ENCODE measurements around the gene BUD23.
"Not testable (repeated sequence)": the region's sequence is repeated elsewhere in the genome, so short reads cannot be mapped to it uniquely, and the experiment has no call there.

The BUD23 gene

GRCh38 chr7:73702665-73703064 lies 19.3 kb downstream of the BUD23 start:
- no peak for DNase-seq

DNA sequence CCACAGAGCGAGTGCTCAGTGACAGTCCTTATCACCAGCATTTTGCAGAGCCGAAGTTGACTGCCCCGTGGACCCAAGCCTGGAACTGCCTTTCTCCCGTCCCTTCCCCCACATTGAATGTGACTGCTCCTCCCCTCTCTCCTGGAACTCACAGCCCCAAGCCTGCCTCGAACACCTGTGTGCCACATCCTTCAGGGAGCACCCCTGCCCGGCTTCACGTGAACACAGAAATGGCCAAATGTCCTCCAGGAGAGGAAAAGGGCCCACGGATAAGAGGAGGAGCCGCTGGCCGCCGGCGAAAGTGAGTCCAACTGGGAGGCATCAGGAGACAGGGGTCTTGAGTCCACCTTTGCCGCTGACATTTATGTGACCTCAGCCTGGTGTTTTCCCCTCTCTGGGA lies 19.8 kb downstream of the BUD23 start:
- no peak for DNase-seq

- peak; percentile 46 for DNase-seq
These were observed 20.6 kb downstream of the BUD23 start for GRCh38 chr7:73703757-73704639.

DNA sequence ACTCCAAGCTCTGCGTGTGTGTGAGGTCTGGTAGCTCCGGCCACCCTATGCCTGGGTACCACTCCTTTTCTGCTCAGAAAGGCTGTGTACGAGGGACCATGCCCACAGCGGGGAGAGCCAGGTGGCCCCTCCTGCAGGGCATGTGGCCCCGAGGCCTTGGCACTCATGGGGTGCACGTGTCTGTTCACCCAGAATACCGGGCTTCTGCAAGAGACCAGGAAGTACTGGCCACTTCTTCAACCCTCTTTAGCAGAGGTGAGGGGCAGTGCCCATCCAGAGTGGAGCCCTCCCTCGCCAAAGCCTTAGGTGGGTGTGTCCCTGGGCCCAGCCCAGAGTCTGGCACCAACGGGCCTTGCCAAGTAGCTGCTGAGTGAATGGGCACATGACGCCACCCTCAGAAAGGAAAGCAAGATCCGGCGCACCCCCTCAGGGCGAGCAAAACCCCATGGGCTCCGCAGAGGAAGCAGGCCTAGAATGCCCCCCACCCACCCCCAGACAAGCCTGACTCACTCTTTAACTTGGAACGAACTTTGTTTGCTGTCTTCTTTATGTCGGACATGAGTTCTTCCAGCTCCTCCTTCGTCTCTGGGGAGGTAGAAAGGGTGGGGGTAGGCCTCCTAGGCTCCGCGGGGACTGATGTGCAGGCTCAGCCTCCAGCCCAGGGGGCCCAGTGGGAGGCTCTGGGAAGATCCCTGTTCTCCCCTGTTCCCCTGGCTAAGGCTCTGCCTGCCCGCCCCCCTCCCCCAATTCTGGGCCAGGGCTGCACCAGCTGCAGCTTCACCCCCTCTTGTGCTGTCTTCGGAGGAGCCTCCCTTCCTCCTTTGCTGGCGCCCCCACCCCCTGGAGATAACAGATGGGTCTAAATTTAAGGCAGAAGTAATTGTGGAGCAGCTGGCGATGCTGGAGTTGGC lies 21.5 kb downstream of the BUD23 start:
- no peak for DNase-seq

DNA sequence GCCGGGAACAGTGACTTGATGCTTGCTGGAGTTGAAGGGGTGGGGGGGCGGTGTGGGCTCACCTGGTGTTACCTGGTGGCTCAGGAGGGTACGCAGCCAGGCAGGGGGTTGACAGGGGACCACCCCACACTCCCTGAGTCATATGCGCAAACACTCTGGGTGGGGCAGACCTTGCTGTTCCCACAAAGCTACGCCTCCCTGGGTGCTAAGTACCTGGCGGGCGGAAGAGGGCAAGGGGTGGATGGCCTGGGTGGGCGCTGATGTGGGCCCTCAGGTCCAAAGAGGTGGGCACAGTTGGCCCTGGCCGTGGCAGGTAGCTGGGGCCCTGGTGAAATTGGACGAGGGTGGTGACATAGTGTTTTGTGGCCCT lies 22.1 kb downstream of the BUD23 start:
- DNase-seq = no peak

DNA sequence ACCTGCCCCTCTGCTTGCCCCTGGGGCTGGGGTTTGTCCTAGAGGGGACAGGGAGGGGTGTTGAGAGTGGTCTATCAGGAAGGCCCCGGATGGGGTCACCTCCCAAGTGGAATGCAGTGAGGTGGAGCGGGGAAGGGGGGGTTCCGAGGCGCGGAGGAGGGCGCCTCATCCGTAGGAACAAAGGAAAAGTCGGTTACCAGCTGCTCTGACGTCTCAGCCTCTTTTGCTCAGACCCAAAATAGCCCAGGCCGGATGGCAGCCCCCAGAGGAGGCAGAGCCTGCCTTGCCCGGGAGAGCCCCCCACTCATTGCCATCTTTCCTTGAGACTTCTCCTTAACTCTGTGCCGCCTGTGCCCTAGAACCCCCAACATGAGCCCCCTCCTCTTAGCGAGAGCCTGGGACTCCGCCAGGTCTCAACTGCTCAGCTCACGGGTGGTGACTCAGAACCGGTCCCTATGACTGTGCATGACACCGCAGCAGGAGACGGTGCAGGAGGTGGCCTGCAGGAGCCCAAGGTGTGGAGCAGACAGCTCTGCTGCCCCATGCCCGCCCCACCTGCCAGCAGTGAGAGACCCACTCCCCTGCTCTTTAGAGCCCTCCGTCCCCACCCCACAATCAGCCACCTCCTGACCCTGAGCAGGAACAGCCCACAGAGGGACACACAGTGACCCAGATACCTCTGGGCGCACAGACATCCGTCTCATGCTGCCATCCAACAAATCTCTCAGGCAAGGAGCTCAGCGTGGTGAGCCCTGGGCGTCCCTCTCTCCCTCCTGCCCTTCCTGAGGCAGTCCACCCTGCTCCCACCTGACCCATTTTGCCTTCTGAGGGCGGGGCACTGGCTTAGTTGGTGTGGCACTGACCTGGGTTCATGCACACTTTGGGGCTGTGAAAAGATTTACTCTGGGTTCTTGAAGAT lies 23.0 kb downstream of the BUD23 start:
- peak; percentile 30 for DNase-seq

GRCh38 chr7:73707045-73707631 lies 23.7 kb downstream of the BUD23 start:
- DNase-seq = peak; percentile 35

DNA sequence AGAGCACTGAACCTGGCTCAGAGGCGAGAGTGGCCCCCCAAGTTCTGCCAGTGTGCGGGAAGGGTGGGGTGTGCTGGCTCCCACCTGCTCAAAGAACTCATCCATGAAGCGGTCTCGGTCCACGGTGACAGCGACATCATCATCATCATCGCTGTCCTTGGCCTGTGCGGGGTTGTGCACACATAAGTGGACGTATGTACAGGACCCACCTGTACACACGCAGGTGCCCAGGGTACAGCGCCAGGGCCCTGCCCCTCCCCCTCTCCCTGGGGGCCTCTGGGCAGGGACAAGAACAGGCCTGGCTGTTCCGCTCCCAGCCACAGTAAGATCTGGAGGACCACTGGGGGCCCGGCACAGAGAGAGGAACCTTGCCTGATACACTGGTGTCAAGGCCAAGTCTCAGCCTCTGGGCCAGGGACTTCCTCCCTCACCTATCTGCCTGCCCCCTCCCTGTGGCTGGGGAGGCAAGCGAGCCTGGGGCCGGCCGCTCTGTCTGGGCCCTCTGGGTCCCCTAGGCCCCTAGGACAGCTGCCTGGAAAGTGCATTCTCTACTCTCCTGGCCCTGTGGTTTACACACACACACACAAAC lies 25.7 kb downstream of the BUD23 start:
- DNase-seq = no peak

DNA sequence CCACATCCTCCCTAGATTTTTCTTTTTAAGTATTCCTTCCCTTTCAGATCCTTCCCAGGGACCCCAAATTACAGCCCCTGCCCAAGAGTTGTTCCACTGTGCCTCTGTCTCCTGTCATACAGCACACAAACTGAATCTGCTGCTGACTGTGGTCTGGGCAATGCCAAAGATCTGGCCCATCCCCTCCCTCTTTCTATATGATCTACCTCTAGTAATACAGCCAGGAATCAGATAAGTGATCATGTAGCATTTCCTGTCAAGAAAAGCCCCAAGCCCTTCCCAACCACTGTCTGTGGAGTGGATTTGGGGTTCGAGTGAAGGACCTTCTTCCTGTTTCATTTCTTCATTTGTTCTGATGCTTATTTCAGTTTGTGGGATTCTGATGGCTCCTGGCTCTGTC lies 29.4 kb downstream of the BUD23 start:
- no peak for DNase-seq

GRCh38 chr7:73713319-73713718 lies 29.9 kb downstream of the BUD23 start:
- not testable (repeated sequence) for DNase-seq

- peak; percentile 27 for DNase-seq
These were observed 32.4 kb downstream of the BUD23 start for GRCh38 chr7:73715648-73716317.

GRCh38 chr7:73716318-73716890 lies 33.0 kb downstream of the BUD23 start:
- no peak for DNase-seq

DNA sequence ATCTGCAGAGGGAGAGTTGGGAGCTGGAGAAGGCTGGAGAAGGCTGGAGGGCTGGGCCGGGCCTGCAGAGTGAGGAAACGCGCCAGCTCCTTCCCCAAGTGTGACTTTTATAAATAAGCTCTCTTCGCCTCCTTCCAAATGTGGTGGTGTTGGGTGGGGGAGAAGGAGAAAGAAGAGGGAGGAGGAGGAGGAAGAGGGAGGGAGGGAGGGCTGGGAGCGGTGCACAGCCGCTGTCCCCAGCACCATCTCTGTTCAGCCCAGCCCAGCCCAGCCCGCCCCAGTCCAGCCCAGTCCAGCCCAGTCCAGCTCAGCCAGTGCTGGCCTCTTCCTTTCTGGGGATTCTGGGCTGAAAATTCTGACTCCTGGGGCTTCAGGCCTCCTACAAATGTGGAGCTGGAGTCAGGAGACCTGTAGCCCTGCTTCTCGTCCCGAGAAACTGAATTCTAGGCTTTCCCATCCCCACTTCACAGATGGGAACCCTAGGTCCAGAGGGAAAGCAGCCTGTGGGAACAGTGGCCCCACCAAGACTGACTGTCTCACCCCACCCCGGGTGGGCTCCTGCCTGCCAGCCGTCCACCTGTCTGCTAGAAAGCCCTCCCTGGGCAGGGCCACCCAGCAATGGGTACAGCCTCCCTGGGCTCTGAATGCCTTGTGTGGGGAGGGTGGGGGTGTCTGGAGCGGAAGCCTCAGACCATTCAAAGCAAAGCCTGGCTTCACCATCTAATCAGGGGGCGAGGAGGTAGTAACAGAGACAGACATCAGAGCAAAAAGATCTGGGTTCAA lies 33.8 kb downstream of the BUD23 start:
- no peak for DNase-seq

DNA sequence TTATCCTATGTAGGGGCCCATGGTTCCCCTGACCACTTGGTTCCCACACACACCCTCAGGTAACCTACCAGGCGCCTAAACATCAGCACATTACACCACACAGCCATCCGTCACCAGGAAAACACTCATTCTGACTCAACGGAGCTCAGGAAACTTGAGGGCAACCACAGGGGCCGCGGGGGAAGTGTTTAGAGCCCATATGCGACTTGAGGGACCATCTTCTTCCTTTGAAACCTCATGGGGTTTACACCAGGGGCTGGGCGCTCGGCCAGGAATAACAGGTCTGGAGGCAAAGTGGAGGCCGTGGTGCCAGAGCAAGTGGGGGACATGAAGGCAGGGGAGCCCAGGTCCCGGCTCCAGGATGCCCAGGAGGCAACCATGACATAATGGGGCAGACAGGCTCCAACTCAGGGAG lies 34.6 kb downstream of the BUD23 start:
- DNase-seq = peak; percentile 75

DNA sequence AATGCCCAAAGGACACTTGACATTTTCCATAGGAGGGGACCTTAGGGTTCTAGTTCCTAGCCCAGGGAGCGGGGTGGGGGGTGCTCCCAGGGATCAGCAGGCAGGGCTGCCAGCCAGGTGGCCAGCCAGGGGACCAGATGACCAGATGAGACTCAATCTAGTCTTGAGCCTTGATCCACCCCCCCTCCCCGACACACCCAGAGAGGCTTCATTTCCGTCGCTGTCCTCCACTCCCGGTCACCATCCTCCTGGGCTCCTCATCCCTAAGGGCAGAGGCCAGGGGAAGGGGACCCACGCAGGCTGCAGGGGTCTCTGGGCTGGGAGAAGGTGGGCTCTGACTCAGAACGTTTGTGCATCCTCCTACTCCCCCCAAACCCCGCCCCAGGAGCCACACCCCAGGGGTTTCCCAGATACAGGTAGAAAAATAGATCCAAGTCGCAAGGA lies 35.1 kb downstream of the BUD23 start:
- DNase-seq = peak; percentile 54

- peak; percentile 82 for DNase-seq
These were observed 35.8 kb downstream of the BUD23 start, which contains the start of gene STX1A for GRCh38 chr7:73718905-73719805. STX1A (minus strand) TSS chr7:73719669; CDS start chr7:73719631, 38 bp downstream.

DNA sequence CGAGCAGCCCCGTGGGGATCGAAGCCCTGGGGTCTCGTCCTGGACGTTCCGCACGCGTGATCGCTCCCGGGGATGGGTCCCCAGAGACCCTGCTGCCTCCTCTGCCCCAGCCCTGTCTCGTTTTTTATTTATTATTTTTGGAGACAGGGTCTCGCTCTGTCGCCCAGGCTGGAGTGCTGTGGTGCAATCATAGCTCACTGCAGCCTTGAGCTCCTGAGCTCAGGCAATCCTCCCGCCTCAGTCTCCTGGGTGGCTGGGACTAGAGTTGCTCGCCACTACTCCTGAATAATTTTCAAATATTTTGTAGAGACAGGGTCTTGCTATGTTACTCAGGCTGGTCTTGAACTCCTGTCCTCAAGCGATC lies 36.4 kb downstream of the BUD23 start:
- DNase-seq = no peak

DNA sequence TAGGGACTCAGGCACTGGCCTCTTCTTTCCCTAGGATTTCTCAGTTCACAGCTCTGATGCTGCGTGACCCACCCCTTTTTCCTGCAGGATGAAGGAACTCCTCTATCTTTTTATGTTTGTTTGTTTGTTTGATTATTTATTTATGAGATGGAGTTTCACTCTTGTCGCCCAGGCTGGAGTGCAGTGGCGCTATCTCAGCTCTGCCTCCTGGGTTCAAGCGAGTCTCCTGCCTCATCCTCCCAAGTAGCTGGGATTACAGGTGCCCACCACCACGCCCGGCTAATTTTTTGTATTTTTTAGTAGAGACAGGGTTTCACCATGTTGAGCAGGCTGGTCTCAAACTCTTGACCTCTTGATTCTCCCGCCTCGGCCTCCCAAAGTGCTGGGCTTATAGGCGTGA lies 37.0 kb downstream of the BUD23 start:
- DNase-seq = not testable (repeated sequence)

DNA sequence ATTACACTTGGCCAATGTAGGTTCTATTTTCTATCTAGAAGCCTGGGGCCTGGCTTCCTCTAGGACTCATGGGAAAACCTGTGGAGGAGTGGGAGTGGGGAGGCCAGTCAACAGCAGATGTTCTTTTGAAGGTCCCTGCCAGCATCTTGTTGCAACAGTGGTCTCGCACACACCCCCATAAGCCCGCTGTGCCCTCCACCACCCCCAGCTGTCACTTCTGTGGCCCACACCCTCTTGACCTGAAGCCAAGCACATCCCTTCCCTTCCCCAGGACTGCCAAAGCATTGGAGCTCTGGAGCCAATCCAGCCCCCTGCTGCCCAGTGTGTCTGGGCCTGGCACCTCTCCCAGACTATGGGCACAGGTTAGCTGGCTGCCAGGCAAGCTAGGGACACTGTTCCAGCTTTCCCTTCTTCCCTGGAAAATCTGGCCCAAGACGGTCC lies 38.0 kb downstream of the BUD23 start:
- DNase-seq = no peak
